ENCODE data around the gene PHLDB2.

DNA sequence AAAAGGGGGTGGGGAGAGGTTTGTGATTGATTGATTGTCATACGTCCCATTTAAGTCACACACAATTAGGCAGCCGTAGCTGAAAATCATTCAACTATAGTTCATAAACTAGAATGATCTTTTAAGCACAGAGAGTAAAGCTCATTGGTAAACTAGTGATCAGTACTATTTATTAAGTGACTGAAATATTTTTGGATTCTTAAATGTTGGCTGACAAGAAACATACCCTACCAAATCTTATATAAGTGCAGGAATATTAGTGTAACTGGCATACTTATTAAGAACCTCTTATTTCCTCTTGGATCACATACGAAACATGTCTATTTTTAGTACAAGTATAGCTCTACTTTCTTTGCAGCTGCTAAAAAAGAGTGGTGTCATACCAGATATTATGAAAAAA, 111.3 kb downstream of the PHLDB2 start:
- TF ChIP-seq, protein P1, sequence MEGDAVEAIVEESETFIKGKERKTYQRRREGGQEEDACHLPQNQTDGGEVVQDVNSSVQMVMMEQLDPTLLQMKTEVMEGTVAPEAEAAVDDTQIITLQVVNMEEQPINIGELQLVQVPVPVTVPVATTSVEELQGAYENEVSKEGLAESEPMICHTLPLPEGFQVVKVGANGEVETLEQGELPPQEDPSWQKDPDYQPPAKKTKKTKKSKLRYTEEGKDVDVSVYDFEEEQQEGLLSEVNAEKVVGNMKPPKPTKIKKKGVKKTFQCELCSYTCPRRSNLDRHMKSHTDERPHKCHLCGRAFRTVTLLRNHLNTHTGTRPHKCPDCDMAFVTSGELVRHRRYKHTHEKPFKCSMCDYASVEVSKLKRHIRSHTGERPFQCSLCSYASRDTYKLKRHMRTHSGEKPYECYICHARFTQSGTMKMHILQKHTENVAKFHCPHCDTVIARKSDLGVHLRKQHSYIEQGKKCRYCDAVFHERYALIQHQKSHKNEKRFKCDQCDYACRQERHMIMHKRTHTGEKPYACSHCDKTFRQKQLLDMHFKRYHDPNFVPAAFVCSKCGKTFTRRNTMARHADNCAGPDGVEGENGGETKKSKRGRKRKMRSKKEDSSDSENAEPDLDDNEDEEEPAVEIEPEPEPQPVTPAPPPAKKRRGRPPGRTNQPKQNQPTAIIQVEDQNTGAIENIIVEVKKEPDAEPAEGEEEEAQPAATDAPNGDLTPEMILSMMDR (IDR thresholded peaks at IDR 0.05; ENCODE audit: insufficient read depth, low read depth, low read length), result no peak
- TF ChIP-seq EZH2 (IDR thresholded peaks at IDR 0.05; ENCODE audit: insufficient read depth, low read length), result no peak
